HCT116 (cell line): ENCODE measurements around the gene CMC2. TPM values are rescaled to one million over a fixed set of nuclear protein-coding genes. Genes with fewer than 3 reads are reported as not detected.

Source experiments
- ATAC-seq: fragments of 200-7000 bp; cut with Tn5 transposase; 2 replicates; pipeline ENCODE4 v1.9.1; 2020; ENCODE audit warnings: mild to moderate bottlenecking, moderate library complexity
- BruUV-seq: library from RNA; stranded (reverse); fragments of 400-500 nt; replicated peaks from 2 replicates; lab custom pipeline; 2021; lab: Mats Ljungman, UMichigan
- CTCF ChIA-PET: fragments of 300-600 bp; sonication (Branson Sonifier 250); formaldehyde crosslinking; loops from one replicate; lab custom pipeline; 2021; ENCODE audit warnings: antibody characterized with exemption; lab: Charles Lee
- POLR2A ChIA-PET: fragments of 300-600, 350-600 bp; sonication (Branson Sonifier 250); formaldehyde crosslinking; loops from one replicate; lab custom pipeline; 2021; ENCODE audit warnings: antibody characterized with exemption; lab: Charles Lee
- RAD21 ChIA-PET, 2 experiments: fragments of 300-600 bp; sonication (Branson Sonifier 250); formaldehyde crosslinking; loops; one replicate each; lab custom pipeline; 2023; ENCODE audit warnings: low total read pairs in 2 of 2; ENCODE audit not compliant: uncharacterized antibody in 2 of 2, unreplicated experiment in 2 of 2, low non-redundant PET in 1 of 2; lab: Charles Lee
- DNase-seq: peaks from one replicate; pipeline ENCODE4 v3.0.0-alpha.2; 2010; ENCODE audit warnings: low read depth, low spot score
- H2AFZ ChIP-seq: fragments of 200-600 bp; shearing (Covaris generic), sonication (generic); 2 replicates; pipeline ENCODE4 v1.6.1; 2017; ENCODE audit warnings: low read depth, mixed run types, mixed read lengths, antibody characterized with exemption, low read length; ENCODE audit not compliant: poor library complexity, severe bottlenecking
- H3K27ac ChIP-seq: 2 replicates; pipeline ENCODE4 v1.5.1; 2012; ENCODE audit warnings: low read depth, low read length
- H3K27me3 ChIP-seq: fragments of 200-600 bp; sonication (generic); 2 replicates; pipeline ENCODE4 v1.6.1; 2016; ENCODE audit warnings: mixed run types, low read length, mixed read lengths; ENCODE audit not compliant: insufficient read depth
- H3K36me3 ChIP-seq, 2 experiments: fragments of 200-500 bp in 1 of 2; fragments of 200-600 bp in 1 of 2; sonication (Bioruptor generic) in 1 of 2; sonication (generic) in 1 of 2; 2 replicates each; pipeline versions ENCODE4 v1.5.1 to v1.6.1; 2014 to 2016; ENCODE audit warnings: low read length in 2 of 2, inconsistent platforms in 1 of 2, mixed read lengths in 1 of 2, mixed run types in 1 of 2; ENCODE audit not compliant: insufficient read depth in 2 of 2, control insufficient read depth in 1 of 2
- H3K4me1 ChIP-seq, 2 experiments: fragments of 200-600 bp in 1 of 2; sonication (generic) in 1 of 2; 2 replicates each; pipeline versions ENCODE4 v1.5.1 to v1.6.1; 2012 to 2017; ENCODE audit warnings: low read length in 2 of 2, inconsistent platforms in 1 of 2, mild to moderate bottlenecking in 1 of 2, mixed read lengths in 1 of 2, mixed run types in 1 of 2, moderate library complexity in 1 of 2; ENCODE audit not compliant: insufficient read depth in 2 of 2, control insufficient read depth in 1 of 2
- H3K4me2 ChIP-seq: fragments of 200-600 bp; sonication (generic); 2 replicates; pipeline ENCODE4 v1.6.1; 2017; ENCODE audit warnings: mixed run types, low read length, mixed read lengths
- H3K4me3 ChIP-seq, 2 experiments: fragments of 200-600 bp in 1 of 2; sonication (generic) in 1 of 2; replicated peaks in 1 of 2; 2 replicates each; pipeline ENCODE4 v1.5.1; 2011 to 2016; ENCODE audit warnings: low read length in 2 of 2, control low read depth in 1 of 2, low read depth in 1 of 2, mild to moderate bottlenecking in 1 of 2, mixed read lengths in 1 of 2, mixed run types in 1 of 2
- H3K79me2 ChIP-seq: fragments of 200-600 bp; sonication (generic); 2 replicates; pipeline ENCODE4 v1.6.1; 2017; ENCODE audit warnings: mild to moderate bottlenecking, mixed run types, low read length, moderate library complexity, mixed read lengths; ENCODE audit not compliant: insufficient read depth
- H3K9ac ChIP-seq: fragments of 200-600 bp; sonication (generic); 2 replicates; pipeline ENCODE4 v1.6.1; 2016; ENCODE audit warnings: low read length, mixed read lengths
- H3K9me2 ChIP-seq: fragments of 200-600 bp; sonication (generic), shearing (Covaris generic); 2 replicates; pipeline ENCODE4 v1.6.1; 2017; ENCODE audit warnings: mixed run types, mild to moderate bottlenecking, moderate library complexity; ENCODE audit not compliant: insufficient read depth
- H3K9me3 ChIP-seq, 2 experiments: fragments of 200-500 bp in 1 of 2; fragments of 200-600 bp in 1 of 2; sonication (Bioruptor generic) in 1 of 2; sonication (generic) in 1 of 2; 2 replicates each; pipeline ENCODE4 v1.6.1; 2014 to 2017; ENCODE audit warnings: low read length in 2 of 2, mixed read lengths in 2 of 2, inconsistent platforms in 1 of 2, low read depth in 1 of 2, mild to moderate bottlenecking in 1 of 2, mixed run types in 1 of 2, moderate library complexity in 1 of 2; ENCODE audit not compliant: control insufficient read depth in 1 of 2, insufficient read depth in 1 of 2
- H4K20me1 ChIP-seq: fragments of 200-600 bp; sonication (generic), shearing (Covaris generic); 2 replicates; pipeline ENCODE4 v1.6.1; 2017; ENCODE audit warnings: mixed run types, mild to moderate bottlenecking, moderate library complexity; ENCODE audit not compliant: insufficient read depth
- ATF3 ChIP-seq: IDR thresholded peaks from 2 replicates; pipeline ENCODE4 v1.6.1; 2012
- ELF1 ChIP-seq: IDR thresholded peaks from 2 replicates; pipeline ENCODE4 v1.6.1; 2012; ENCODE audit warnings: low read depth, borderline replicate concordance
- EZH2phosphoT487 ChIP-seq: fragments of 200-600 bp; IDR thresholded peaks from 2 replicates; pipeline ENCODE4 v1.6.1; 2018; ENCODE audit warnings: antibody characterized with exemption, borderline replicate concordance
- FOSL1 ChIP-seq: IDR thresholded peaks from 2 replicates; pipeline ENCODE4 v1.6.1; 2012; ENCODE audit warnings: low read depth
- JUND ChIP-seq: IDR thresholded peaks from 2 replicates; pipeline ENCODE4 v1.6.1; 2012
- MAX ChIP-seq: IDR thresholded peaks from 2 replicates; pipeline ENCODE4 v1.6.1; 2012
- RAD21 ChIP-seq: IDR thresholded peaks from 2 replicates; pipeline ENCODE4 v1.6.1; 2012; ENCODE audit warnings: low read depth, mild to moderate bottlenecking
- SIN3A ChIP-seq: IDR thresholded peaks from 2 replicates; pipeline ENCODE4 v1.6.1; 2012; ENCODE audit warnings: low read depth
- SRF ChIP-seq: IDR thresholded peaks from 2 replicates; pipeline ENCODE4 v1.6.1; 2012; ENCODE audit warnings: low read depth
- ZBTB33 ChIP-seq: IDR thresholded peaks from 2 replicates; pipeline ENCODE4 v1.6.1; 2011; ENCODE audit warnings: mild to moderate bottlenecking, low read length, moderate library complexity; ENCODE audit not compliant: insufficient replicate concordance; ENCODE audit errors: extremely low read depth
- ZNF274 ChIP-seq: fragments of 200-500 bp; sonication (Bioruptor generic); IDR thresholded peaks from 2 replicates; pipeline ENCODE4 v1.6.1; 2014; ENCODE audit warnings: mild to moderate bottlenecking, low read depth, low read length, inconsistent platforms
- intact Hi-C: fragments of 100-400 bp; cut with micrococcal nuclease; formaldehyde crosslinking; loops from 2 replicates; pipeline ENCODE4 v1.10.0; 2022
- total RNA-seq: library from RNA; stranded (reverse); gene quantifications from one replicate; pipeline ENCODE4 v1.2.1, GENCODE V29; 2021; ENCODE audit not compliant: unreplicated experiment

The CMC2 gene
- total RNA-seq, 1 experiment from 2014 or later = 119 TPM

- TF ChIP-seq MAX (no peak), FOSL1 (no peak), ZNF274 (no peak)
Observed at GRCh38 chr16:81042821-81043220, 36.1 kb upstream of the CMC2 start (continued).

GRCh38 chr16:81041696-81042095 lies 35.0 kb upstream of the CMC2 start:
- intact Hi-C loops = loop anchor here (1.0 kb wide), 1 partner anchor 100 kb away; no protein-coding TSS in a partner anchor
- TF ChIP-seq MAX = no peak
- TF ChIP-seq ATF3 = no peak
- TF ChIP-seq, all 23 proteins: peak for 0
- peaks cover 40% of the 10 kb centered on the region in 2 experiments; a peak in 3 of 4 replicates for H3K36me3 ChIP-seq
- ChIA-PET CTCF (no interaction called here), POLR2A (no interaction called here), RAD21 (no interaction called here)
- no peak overlapping the region for H3K9ac ChIP-seq
- peaks cover 5 to 7% of the 10 kb centered on the region in 2 experiments; a peak in 3 of 4 replicates for H3K4me1 ChIP-seq
- DNase-seq (no peak), ATAC-seq (no peak)
- H3K4me3 ChIP-seq = no peak overlapping the region
- no peaks in the 10 kb centered on the region for H3K9me3 ChIP-seq
- no peaks in the 10 kb centered on the region for H4K20me1 ChIP-seq
- H3K9me2 ChIP-seq = no peaks in the 10 kb centered on the region
- H3K27ac ChIP-seq = no peak overlapping the region
- H3K4me2 ChIP-seq = no peak overlapping the region
- H3K27me3 ChIP-seq = no peaks in the 10 kb centered on the region
- no peak overlapping the region for H2AFZ ChIP-seq
- H3K79me2 ChIP-seq = peaks cover 41% of the 10 kb centered on the region
- BruUV-seq = no TSS peak

GRCh38 chr16:81040842-81041241 lies 34.2 kb upstream of the CMC2 start:
- CTCF ChIA-PET = no interaction called here
- Histone ChIP-seq H3K27ac (no peak overlapping the region), H3K27me3 (no peaks in the 10 kb centered on the region), H3K9me2 (no peaks in the 10 kb centered on the region), H3K4me1 (peaks cover 5 to 9% of the 10 kb centered on the region in 2 experiments; a peak in 3 of 4 replicates), H3K4me3 (no peak overlapping the region), H3K9me3 (no peaks in the 10 kb centered on the region), H3K4me2 (no peak overlapping the region), H3K36me3 (peaks cover 40% of the 10 kb centered on the region in 2 experiments; a peak in 3 of 4 replicates), H4K20me1 (no peaks in the 10 kb centered on the region), H2AFZ (no peak overlapping the region), H3K9ac (no peak overlapping the region), H3K79me2 (peaks cover 46% of the 10 kb centered on the region)
- POLR2A ChIA-PET = no interaction called here
- DNase-seq = no peak
- BruUV-seq = no TSS peak
- RAD21 ChIA-PET = no interaction called here
- intact Hi-C loops = loop anchor here (1.0 kb wide), 1 partner anchor 100 kb away; no protein-coding TSS in a partner anchor
- ATAC-seq = no peak
- TF ChIP-seq ZBTB33 (no peak), ZNF274 (no peak), FOSL1 (no peak), SIN3A (no peak), JUND (no peak), RAD21 (no peak), SRF (no peak), ELF1 (no peak), EZH2phosphoT487 (no peak), ATF3 (no peak)
